Measurements from ENCODE around the gene DVL1. TPM values are rescaled to one million over a fixed set of nuclear protein-coding genes. Genes with fewer than 3 reads are reported as not detected.
A peak's percentile ranks its signal among the peaks of the same experiment; 100 is the strongest.

The DVL1 gene
- total and polyA plus RNA-seq, 10 of the 15 experiments (the other 5 are each of a cell fraction or from before 2014, with no cell fraction given) = 0.10 to 31.1 (median 4.6) TPM

GRCh38 chr1:1305300-1306069 is 43.7 kb downstream of the DVL1 start (continued):
- TF ChIP-seq BCLAF1 (IDR thresholded peaks at IDR 0.05) (no peak), PAX8 (IDR thresholded peaks at IDR 0.05) (no peak), ZNF592 (IDR thresholded peaks at IDR 0.05) (no peak), USF1 (IDR thresholded peaks at IDR 0.05; ENCODE audit: borderline replicate concordance, extremely low read length, insufficient read depth, low read depth, low read length) (no peak), ZZZ3 (IDR thresholded peaks at IDR 0.05; ENCODE audit: control insufficient read depth, insufficient read length, low read depth) (no peak), NR2C2 (IDR thresholded peaks at IDR 0.05; ENCODE audit: borderline replicate concordance, control insufficient read depth, insufficient read length, low read depth) (no peak), MTA3 (IDR thresholded peaks at IDR 0.05; ENCODE audit: borderline replicate concordance, low read length) (no peak), ZBED1 (IDR thresholded peaks at IDR 0.05; ENCODE audit: borderline replicate concordance) (no peak), REST (IDR thresholded peaks at IDR 0.05; ENCODE audit: low read depth, low read length) (no peak), RAD51 (IDR thresholded peaks at IDR 0.05) (no peak), KLF5 (IDR thresholded peaks at IDR 0.05; ENCODE audit: partially characterized antibody) (no peak), RUNX3 (IDR thresholded peaks at IDR 0.05; ENCODE audit: low read length) (0 out of 2 replicates have a peak, but pooled peaks have one; percentile 14), CHD1 (IDR thresholded peaks at IDR 0.05; ENCODE audit: low read depth, low read length) (no peak)
